GM21717 (cell line): ENCODE measurements around the gene SLCO3A1.

ENCODE experiments used
- ATAC-seq: cut with Tn5 transposase; IDR thresholded peaks from one replicate; pipeline ENCODE4 v1.9.1; 2021; ENCODE audit warnings: mild to moderate bottlenecking, moderate library complexity; ENCODE audit not compliant: unreplicated experiment

The SLCO3A1 gene

GRCh38 chr15:91992945-91993344 lies 139.4 kb downstream of the SLCO3A1 start:
- ATAC-seq = no peak

GRCh38 chr15:91995146-91995545 lies 141.6 kb downstream of the SLCO3A1 start:
- ATAC-seq = no peak

DNA sequence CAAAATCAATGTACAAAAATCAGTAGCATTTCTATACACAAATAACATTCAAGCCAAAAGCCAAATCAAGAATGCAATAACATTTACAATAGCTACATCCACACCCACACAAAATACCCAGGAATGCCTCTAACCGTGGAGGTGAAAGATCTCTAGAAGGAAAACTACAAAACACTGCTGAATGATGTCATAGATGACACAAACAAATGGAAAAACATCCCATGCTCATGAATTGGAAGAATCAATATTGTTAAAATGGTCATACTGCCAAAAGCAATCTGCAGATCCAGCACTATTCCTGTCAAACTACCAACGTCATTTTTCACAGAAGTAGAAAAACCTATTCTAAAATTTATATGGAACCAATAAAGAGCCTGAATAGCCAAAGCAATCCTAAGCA lies 143.7 kb downstream of the SLCO3A1 start:
- no peak for ATAC-seq

- ATAC-seq = no peak
Measured at GRCh38 chr15:92000709-92001108, 147.2 kb downstream of the SLCO3A1 start.

DNA sequence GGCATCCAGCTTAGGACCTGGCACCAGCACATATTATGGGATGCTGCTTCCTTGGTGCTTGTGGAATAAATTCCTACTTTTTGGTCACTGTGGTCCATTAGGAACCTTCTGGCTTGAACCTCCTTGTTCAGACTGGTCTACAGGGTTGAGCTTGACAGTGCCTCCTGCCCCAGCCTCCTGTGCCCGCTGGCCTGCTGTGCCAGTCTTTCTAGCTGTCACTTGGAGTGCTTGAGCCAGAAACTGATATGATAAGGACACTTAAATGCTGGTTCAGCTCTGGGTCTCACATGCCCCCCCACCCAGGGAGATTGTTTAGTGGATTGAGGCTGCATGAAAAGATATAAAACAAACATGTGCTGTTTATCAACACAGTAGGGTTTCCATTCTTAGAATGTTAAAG lies 147.8 kb downstream of the SLCO3A1 start:
- ATAC-seq = no peak

GRCh38 chr15:92002666-92003065 lies 149.2 kb downstream of the SLCO3A1 start:
- no peak for ATAC-seq

DNA sequence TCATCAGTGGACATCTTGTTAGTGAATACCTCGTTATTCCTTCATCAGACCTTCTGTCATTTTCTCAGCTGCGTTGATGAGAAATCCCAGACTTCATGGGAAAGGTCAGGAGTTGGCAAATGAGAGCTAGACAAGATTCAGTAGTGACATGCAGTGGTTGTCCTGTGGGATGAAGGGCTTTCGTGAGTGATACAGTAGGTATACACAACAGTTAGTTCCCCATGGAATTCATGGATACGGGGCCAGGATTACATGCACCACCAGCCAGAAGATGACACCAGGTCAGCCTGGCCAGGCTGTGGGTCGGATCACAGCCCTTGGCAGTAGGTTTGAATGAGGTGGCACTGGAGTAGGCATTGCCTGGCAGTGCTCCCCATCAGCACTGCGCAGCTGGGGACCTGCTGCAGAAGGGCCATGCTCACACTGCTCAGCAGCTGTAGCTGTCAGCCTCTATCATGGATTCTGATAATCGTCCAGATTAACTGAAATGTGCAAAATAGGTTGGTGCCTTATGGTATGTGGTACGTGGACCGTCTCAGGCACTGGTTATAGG lies 150.1 kb downstream of the SLCO3A1 start:
- ATAC-seq = no peak

- ATAC-seq = no peak
Measured at GRCh38 chr15:92005154-92005553, 151.6 kb downstream of the SLCO3A1 start.

- ATAC-seq = no peak
Measured at GRCh38 chr15:92006186-92007028, 152.9 kb downstream of the SLCO3A1 start.

DNA sequence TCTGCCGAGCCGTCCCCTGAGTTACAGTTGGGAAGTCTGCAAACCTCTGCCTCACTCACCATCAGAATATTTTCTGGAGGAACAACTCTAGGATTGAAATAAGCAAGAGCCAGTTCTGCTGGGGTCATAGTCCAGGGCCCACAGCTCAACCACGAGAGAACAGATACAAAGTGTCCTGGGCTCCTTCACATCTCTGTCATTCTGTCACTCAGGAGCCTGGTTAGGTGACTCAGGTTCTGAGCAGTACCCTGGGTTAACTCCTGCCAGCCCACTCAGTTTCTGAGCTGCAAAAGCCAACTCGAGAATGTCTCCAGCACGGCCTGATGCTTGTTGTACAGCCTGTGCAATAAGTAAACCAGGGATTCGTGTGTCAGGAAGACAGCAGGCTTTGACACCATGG lies 155.7 kb downstream of the SLCO3A1 start:
- no peak for ATAC-seq

DNA sequence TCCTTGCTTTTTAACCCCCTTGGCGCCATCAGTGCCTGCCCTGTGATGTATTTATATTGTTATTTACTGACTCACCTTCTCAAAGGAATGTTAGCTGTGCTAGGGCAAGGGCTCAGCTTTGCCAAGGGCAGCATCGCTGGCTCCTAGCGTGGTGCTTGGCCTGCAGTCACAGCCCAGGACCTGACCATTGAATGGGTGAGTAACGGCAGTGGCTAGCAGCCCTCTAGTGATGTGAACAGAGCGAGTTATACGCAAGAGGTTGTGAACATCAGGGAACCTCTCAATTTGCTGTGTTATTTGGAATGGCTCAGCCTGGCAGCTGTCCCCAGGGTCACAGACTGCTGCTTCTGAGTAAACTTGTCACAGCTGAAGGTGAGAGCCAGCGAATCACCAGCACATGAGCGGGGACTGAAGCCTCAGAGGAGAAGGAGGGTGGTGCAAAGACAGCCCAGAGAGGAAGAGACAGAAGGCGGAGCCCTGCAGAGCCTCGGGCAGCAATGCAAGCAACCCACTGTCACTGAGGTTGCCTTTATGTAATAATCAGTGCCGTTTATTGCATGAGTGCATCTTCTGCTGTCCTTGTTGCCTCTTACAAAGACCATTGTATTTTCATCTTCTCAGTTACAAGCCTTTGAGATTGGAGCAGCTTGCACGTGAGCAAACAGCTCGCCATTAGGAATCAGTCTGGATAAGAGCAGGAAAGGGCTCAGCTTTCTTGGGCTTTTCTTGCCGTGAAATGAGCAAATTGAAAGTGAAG lies 158.3 kb downstream of the SLCO3A1 start:
- ATAC-seq = no peak

DNA sequence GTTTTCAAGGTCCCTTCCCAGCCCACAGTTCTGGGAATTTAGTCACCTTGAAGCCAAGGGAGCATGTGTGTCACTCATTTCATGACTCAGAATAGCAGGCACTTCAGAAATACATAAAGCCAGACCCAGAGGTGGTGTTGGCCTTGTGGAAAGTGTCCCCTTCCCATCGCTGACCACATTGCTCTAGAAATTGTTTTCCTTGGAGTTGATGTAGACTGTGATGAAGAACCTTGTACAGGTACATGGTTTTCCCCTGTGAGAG lies 158.8 kb downstream of the SLCO3A1 start:
- no peak for ATAC-seq

- no peak for ATAC-seq
Measured at GRCh38 chr15:92012881-92013280, 159.4 kb downstream of the SLCO3A1 start.

GRCh38 chr15:92014281-92015030 lies 160.9 kb downstream of the SLCO3A1 start:
- no peak for ATAC-seq

DNA sequence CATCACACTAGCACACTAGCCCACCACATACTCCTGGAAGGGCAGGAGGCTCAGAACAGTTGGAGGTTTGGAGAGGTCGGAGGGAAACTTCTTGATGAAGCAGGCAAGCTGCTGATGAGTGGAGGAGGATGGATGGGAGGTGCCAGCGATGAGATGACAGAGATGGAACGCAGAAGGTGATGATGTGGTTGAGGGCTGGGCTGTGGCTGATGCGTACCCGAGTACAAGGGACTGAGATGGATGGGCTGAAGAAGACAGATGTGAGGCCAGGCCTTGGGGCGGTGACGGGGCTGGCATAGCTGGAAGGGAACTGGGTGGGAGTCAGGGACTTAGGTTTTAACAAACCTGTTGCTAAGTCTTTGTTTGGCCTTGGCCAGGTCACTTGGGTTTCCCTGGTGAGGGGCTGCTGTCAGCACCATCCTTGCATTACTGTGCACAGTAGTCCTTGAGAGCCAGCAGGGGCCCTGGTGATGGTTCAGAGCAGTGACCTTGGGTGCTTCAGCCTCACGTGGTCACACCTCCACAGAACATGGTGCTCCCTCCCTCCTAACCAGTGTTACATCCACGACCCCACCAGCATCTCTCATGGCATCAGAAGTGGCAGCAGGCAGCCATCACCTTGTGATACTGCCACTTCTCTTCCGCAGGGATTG lies 164.5 kb downstream of the SLCO3A1 start:
- ATAC-seq = no peak

DNA sequence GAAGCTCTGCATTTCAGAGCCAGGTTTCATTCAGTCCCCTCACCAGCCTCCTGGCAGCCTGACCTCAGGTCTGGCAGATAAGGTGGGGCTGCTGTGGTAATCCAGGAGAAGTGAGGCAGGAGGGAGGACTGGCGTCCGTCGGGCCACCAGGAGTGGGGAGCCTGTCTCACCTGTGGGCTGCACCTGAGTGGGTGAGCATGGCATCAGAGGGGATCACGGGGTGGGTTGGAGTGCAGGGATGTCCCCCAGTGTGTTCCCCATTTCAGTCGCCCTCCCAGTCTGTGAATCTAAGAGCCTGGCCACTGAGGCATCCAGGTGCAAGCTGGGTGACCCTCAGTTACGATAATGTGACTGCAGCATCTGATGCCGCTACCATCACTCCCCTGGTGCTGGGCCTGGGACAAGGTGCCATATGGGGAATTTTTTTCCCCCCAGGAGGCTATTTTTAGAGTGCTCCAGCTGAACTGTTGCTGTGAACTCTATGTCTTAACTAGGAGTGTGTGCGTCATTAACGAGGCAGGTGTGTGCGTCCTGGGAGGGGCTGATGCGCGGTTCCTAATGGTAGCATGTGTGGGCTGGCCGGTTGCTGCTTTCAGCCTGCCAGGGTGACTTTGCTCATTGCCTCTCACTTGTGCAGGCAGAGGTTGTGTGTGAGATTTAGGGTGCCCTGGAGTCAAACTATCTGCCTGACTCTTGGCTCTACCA lies 165.2 kb downstream of the SLCO3A1 start:
- no peak for ATAC-seq

DNA sequence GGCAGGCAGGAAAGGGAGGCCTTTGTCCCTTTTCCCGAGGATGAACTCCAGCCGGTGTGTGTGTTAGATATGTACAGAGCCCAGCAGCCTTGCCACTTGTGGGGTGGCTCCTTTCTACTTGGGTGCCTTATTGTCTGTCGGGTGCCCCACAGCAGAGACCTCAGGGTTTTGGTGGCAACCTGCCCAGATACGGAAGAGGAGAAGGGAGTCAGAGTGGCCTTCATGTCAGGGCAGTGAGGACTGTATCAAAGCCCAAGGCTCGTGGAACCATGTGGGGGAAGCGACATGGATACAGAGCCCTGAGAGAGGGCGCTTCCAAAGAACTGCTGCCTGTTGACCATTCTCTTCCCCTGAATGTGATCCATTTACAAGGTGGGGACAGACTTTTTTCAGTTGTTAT lies 166.2 kb downstream of the SLCO3A1 start:
- no peak for ATAC-seq

DNA sequence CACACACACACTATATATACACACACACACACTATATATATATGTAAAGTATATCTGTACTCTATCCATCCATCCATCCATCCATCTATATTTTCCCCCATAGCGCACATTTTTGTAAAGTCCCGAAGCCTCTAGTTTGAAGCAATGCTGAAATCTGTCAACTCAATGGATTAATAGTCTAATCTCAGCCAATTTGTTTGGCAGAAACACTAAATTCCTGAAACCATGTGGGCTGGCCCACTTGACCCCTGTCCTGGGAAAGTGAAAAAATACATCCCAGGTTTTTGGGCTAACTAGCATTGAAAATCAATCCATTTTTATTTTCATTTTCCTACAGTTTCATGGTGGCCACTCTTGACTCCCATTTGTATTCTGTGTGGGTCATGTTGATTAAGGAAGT lies 166.7 kb downstream of the SLCO3A1 start:
- ATAC-seq = no peak

- no peak for ATAC-seq
Measured at GRCh38 chr15:92020804-92021203, 167.3 kb downstream of the SLCO3A1 start.

GRCh38 chr15:92021792-92022191 lies 168.3 kb downstream of the SLCO3A1 start:
- ATAC-seq = no peak
